Colonic mucosa (tissue), 4 donors: Measurements from ENCODE around the gene ATG12. TPM values are rescaled to one million over a fixed set of nuclear protein-coding genes. Genes with fewer than 3 reads are reported as not detected.

ENCODE experiments used
- DNase-seq: peaks from one replicate; pipeline ENCODE4 v3.0.0-alpha.2; 2020
- H3K27ac ChIP-seq: fragments of 200-600 bp; one replicate; pipeline ENCODE4 v1.8.0; 2021
- H3K27me3 ChIP-seq: fragments of 200-600 bp; one replicate; pipeline ENCODE4 v1.8.0; 2021
- H3K36me3 ChIP-seq: fragments of 200-600 bp; one replicate; pipeline ENCODE4 v1.8.0; 2021
- H3K4me1 ChIP-seq: fragments of 200-600 bp; one replicate; pipeline ENCODE4 v1.8.0; 2021; ENCODE audit warnings: mild to moderate bottlenecking
- H3K4me3 ChIP-seq: fragments of 200-600 bp; one replicate; pipeline ENCODE4 v1.8.0; 2021
- H3K9ac ChIP-seq, 2 donors: one replicate each; pipeline ENCODE4 v1.7.0; 2013; ENCODE audit warnings: control low read depth in 2 of 2, low read depth in 2 of 2, low read length in 2 of 2
- H3K9me3 ChIP-seq: fragments of 200-600 bp; one replicate; pipeline ENCODE4 v1.8.0; 2021
- CTCF ChIP-seq: fragments of 200-600 bp; IDR thresholded peaks from one replicate; pipeline ENCODE4 v1.8.0; 2022; ENCODE audit warnings: antibody characterized with exemption, mild to moderate bottlenecking
- intact Hi-C: fragments of 100-400 bp; cut with DNase I; formaldehyde crosslinking; loops from one replicate; pipeline ENCODE4 v1.14.1; 2022
- total RNA-seq, 2 donors: library from RNA; stranded (reverse); fragmentation: NEBNext Ultra II Directional in 1 of 2; extraction: Animal tissue kit (Norgen Biotek cat#: 25700) in 1 of 2; gene quantifications; one replicate each; pipeline ENCODE4 v1.2.1, GENCODE V29; 2021
- donor health status: healthy.
- donor health status: DM: no; HTN: no; CAD: no.
- donor health status: DM: no; HTN: no; CAD: no.

ATG12 gene
- total RNA-seq, 2 donors from 2014 or later, result 24.5 to 38.9 TPM

- no peak overlapping the region for H3K9ac ChIP-seq
- no peak overlapping the region for H3K4me3 ChIP-seq
- no peak for DNase-seq
- H3K9me3 ChIP-seq, result no peaks in the 10 kb centered on the region
- no peaks in the 10 kb centered on the region for H3K4me1 ChIP-seq
- no peaks in the 10 kb centered on the region for H3K27me3 ChIP-seq
- no peak for TF ChIP-seq CTCF
- no peak overlapping the region for H3K27ac ChIP-seq
- no peaks in the 10 kb centered on the region for H3K36me3 ChIP-seq
- intact Hi-C loops, result no loop called here
Measured at GRCh38 chr5:115873392-115873791, 32.0 kb upstream of the ATG12 start.

GRCh38 chr5:115872447-115872846, 31.1 kb upstream of the ATG12 start:
- H3K9ac ChIP-seq, result no peak overlapping the region
- H3K4me1 ChIP-seq, result no peaks in the 10 kb centered on the region
- H3K4me3 ChIP-seq, result no peak overlapping the region
- H3K9me3 ChIP-seq, result no peaks in the 10 kb centered on the region
- no peak overlapping the region for H3K27ac ChIP-seq
- TF ChIP-seq CTCF, result no peak
- DNase-seq, result no peak
- intact Hi-C loops, result no loop called here
- H3K36me3 ChIP-seq, result no peaks in the 10 kb centered on the region
- H3K27me3 ChIP-seq, result no peaks in the 10 kb centered on the region

- DNase-seq, result no peak
- Histone ChIP-seq H3K4me1 (no peaks in the 10 kb centered on the region), H3K27me3 (no peaks in the 10 kb centered on the region), H3K27ac (no peak overlapping the region), H3K9ac (no peak overlapping the region), H3K36me3 (no peaks in the 10 kb centered on the region), H3K4me3 (no peak overlapping the region), H3K9me3 (no peaks in the 10 kb centered on the region)
- intact Hi-C loops, result no loop called here
- TF ChIP-seq CTCF, result no peak
Measured at GRCh38 chr5:115869256-115869795, 28.0 kb upstream of the ATG12 start.

GRCh38 chr5:115859378-115859777, 18.0 kb upstream of the ATG12 start:
- intact Hi-C loops, result no loop called here
- H3K36me3 ChIP-seq, result no peaks in the 10 kb centered on the region
- no peak for DNase-seq
- no peaks in the 10 kb centered on the region for H3K9me3 ChIP-seq
- no peak overlapping the region for H3K9ac ChIP-seq
- no peak for TF ChIP-seq CTCF
- H3K27ac ChIP-seq, result no peak overlapping the region
- H3K4me1 ChIP-seq, result peaks cover 13% of the 10 kb centered on the region
- H3K27me3 ChIP-seq, result no peaks in the 10 kb centered on the region
- H3K4me3 ChIP-seq, result no peak overlapping the region

GRCh38 chr5:115858396-115858795, 17.0 kb upstream of the ATG12 start:
- Histone ChIP-seq H3K9ac (no peak overlapping the region), H3K36me3 (no peaks in the 10 kb centered on the region), H3K27me3 (no peaks in the 10 kb centered on the region), H3K4me3 (no peak overlapping the region), H3K27ac (no peak overlapping the region), H3K9me3 (no peaks in the 10 kb centered on the region), H3K4me1 (peaks cover 13% of the 10 kb centered on the region)
- no peak for DNase-seq
- intact Hi-C loops, result no loop called here
- TF ChIP-seq CTCF, result no peak
